ENCODE data around the gene ADAMTS5. TPM values are rescaled to one million over a fixed set of nuclear protein-coding genes. Genes with fewer than 3 reads are reported as not detected.

ADAMTS5 gene
- total RNA-seq, 1 experiment from 2014 or later = 0.36 TPM

GRCh38 chr21:26887251-26887650 is 79.6 kb downstream of the ADAMTS5 start:
- no peak for DNase-seq (ENCODE audit: low read depth)

- no peak for DNase-seq (ENCODE audit: low read depth)
Measured at GRCh38 chr21:26884436-26884835, 82.5 kb downstream of the ADAMTS5 start.

- DNase-seq (ENCODE audit: low read depth) = peak; percentile 8
Measured at GRCh38 chr21:26883768-26884167, 83.1 kb downstream of the ADAMTS5 start.

GRCh38 chr21:26881504-26882228 is 85.2 kb downstream of the ADAMTS5 start:
- peak; percentile 16 for DNase-seq (ENCODE audit: low read depth)

- no peak for DNase-seq (ENCODE audit: low read depth)
Measured at GRCh38 chr21:26877018-26877417, 89.9 kb downstream of the ADAMTS5 start.

- no peak for DNase-seq (ENCODE audit: low read depth)
Measured at GRCh38 chr21:26874347-26874746, 92.5 kb downstream of the ADAMTS5 start.

Other genes with a start within 250 kb of the ADAMTS5 start
- gene ADAMTS1, start 121.7 kb downstream of the ADAMTS5 start, total RNA-seq (2014; rRNA removed; shearing (Covaris generic)) = 6.8 and 8.7 TPM in 2 replicates